OCI-M2 (cell line): ENCODE data around the gene BAG1.

Experiments used
- DNase-seq: peaks from one replicate; lab custom pipeline; 2025; ENCODE audit not compliant: unreplicated experiment; lab: John Stamatoyannopoulos, UW

Gene BAG1

DNA sequence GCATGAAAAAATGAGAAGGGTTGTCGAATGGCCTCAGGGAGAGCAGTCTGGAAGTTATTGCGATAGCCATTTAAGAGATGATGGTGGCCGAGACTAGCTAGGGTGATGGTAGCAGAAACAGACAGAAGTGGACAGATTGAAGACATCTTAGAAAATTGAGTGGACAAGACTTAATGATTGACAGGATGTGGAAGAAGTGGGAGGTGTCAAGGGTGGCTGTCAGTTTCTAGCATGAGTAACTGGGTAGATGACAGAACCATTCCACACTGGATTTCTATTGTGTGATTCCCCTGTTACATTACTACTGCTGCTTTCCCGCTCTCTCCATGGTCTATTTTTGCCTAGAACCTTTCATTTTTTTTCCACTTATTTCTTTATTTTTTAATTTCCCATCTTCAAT lies 13.0 kb upstream of the BAG1 start:
- DNase-seq = no peak

DNA sequence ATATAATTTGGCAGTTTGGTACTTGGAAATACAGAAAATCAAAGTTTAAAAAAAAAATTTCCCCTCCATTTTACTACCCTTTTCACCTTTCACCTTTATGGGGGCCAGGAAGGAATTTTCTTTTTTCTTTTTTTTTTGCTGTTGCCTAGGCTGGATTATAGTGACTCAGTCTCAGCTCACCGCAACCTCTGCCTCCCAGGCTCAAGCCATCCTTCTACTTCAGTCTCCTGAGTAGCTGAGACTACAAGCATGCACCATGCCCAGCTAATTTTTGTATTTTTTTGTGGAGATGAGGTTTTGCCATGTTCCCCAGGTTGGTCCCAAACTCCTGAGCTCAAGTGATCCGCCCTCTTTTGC lies 9.4 kb upstream of the BAG1 start:
- no peak for DNase-seq

DNA sequence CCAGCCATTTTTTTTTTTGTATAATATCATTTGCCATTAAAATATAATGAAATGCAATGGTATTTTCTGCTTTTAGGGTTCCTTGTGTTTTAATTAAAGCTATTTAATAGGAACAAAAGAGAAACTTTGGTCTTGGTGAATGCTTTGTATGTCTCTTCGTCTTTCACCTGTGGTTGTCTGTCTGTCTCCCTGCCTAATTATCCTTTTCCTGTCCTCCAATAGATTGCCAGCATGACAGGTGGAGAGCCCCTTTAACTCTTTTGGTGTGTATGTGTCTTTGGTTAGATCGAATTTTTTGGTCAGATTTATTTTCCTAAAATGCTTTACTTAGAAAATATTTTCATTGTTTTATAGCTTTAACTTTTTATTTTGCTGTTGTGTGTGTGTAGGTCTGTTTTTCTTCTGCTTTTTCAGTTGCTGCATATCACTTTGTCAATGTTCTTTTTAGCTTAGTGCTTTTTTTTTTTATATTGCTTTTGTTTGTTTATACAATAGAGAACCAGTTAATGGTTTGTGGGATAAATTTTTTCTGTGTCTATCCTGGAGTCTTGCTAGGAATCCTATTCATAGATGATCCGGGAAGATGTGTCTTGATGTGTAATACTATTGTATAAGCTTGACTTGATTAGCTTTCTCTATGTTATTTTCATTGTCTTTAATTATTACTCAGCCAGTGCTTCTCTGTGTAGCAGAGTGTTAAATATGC lies 8.9 kb upstream of the BAG1 start:
- DNase-seq = no peak

DNA sequence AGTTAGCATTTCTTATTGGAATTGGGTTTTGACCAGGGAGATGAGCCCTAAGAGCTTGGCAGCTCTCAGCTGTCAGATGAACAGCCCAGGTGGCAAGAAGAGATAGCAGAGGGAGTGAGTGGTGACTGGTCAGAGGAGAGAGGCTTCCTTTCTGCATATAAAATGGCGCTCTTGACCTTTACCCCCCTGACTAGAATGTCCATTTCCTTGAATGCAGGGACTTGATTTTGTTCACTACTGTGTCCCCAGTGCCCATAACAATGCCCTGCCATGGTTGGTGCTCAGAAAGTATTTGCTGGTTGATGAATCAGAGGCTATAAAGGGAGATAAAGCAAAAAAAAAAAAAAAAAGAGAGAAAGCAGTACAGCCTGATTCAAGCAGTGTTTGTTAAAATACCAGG lies 7.6 kb upstream of the BAG1 start:
- no peak for DNase-seq

DNA sequence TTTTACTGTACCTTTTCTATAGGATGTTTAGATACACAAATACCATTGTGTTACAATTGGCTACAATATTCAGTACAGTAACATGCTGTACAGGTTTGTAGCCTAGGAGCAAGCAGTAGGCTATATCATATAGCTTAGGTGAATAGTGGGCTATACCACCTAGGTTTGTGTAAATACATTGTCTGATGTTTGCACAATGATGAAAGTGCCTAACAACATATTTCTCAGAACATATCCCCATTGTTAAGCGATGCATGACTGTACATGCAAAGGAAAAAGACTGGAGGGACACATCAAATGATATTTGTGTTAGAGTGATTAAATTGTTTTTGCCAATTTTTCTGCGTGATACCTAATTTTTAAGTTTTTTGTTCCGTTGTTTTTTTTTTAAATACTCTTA lies 5.6 kb upstream of the BAG1 start:
- DNase-seq = no peak

DNA sequence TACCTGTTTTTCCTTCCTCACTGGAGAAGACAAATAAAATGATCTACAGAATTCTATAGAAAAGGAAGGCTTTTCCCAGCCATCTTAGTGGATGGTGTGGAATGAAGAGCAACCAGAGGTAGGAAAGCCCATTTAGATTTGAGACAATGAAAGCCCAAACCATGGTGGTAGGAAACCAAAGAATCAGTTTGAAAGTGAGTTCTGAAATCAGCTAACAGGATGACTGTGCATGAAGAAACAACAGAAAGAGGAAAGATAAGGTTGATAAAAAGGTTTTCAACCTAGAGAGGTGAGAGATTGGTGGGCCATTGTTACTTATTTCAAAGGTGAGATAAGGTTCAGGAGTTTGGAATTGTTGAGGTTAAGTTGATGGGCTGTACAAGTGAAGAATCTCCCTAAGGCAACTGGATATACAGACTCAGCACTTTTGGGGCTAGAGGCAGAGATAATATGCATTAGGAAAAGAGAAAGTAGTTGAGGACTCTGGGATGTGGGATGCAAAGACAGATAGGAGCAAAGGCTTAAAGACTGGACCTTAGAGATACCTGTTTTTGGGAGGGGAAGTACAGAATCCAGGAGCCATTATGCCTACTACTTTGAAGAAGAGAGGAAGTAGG lies 2.8 kb upstream of the BAG1 start:
- DNase-seq = no peak

DNA sequence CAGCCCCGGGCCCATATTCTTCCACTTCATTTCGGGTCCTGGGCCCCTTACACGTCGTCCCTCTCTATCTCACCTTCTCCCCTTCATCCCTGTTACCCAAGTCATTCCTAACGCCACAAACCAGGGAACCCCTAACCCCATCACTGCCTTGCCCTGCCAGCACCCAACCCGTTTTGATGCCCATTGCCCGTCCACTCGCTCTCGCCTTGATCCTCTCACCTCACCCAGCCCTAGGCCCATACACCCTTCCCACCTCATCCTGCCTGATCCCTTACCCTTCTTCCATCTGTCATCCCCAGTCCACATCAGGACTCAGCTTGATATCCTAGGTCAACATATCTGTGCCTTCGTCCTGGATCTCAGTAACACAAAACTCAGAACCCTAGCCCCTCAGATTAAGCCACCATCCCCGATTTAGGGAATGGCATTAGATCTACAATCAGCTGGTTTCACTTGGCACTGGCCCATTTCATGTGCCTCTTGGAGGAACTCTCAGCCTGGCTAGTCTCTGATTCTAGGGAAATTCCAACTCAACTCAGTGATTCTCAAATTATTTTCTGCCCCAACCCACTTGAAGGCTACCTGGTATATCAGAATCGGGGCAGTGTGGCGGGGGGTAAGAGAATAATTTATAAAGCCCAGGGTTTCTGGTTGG lies 830 bp upstream of the BAG1 start:
- DNase-seq = no peak

DNA sequence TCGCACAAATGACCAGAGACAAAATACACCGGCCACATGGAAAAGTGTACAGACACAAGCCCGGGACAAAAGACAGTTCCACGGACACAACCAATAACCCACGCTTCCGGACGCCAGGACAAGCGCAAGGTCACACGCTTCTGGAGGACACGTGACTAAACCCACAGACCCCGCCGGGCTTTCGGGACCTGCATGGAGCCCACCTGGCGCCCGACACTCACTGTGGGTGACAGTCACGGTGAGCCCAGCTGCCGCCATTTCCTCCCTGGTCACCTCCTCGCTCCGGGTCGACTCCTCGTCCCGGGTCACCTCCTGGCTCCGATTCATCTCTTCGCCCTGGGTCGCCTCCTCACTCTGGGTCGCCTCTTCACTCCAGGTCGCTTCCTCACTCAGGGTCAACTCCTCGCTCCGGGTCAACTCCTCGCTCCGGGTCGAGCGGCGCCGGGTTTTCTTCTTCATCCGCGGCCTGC lies 470 bp downstream of the BAG1 start:
- no peak for DNase-seq

DNA sequence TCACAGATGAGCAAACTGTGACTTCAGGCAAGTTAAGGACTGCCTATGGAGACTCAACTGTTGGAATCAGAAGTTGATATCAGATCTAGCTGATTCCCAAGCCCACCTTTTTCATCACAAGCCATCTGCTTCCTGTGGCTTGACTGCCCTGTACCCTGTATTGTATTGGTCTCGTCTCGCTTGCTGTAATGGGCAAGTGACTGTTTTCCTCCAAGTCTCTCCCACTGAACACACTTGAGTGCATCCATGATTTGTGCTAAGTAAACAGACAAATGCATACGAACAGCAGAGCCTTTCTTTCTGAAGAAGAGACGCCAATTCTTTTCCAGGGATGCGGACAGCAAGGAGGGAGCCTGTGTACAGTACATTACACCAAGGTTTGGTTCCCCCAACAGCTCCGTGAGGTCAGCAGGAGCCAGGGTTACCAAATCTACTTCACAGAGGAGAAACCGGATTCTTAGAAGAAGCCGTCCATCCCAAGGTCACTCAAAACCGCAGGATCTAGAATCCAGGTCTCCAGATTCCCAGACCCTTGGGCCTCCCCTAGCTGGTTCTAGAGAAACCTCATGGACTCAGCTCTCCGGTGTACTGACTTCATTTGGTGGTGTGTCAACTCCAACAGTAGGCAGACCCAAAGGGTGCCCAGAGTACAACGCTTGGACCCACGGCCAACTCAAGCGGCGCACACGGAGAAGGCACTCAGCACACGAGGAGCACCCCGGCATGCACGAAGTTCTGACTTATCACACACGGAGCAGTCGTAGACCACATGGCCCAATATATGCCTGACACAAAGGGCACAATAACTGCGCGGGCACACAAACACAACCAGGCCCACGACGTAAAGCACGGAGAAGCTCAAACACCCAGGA lies 1.1 kb downstream of the BAG1 start:
- no peak for DNase-seq

DNA sequence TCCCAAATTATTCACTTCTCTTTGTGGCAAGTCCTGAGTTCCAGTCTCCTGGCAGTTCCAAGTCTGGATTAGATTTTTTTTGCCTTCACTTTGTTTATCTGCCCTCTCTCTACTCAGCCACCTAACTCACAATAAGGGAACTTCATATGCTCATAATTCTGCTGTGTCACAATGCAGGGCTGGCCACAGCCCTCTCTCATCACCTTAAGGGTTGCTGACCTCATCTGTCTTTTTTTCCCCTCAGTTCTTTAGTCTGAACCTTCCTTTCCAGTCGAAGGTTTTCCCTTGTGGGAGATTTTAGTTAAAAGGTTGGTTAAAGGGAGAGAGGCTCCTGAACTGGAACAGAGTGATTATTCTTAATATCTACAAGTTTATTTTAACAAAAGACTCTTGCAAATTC lies 4.1 kb downstream of the BAG1 start:
- no peak for DNase-seq

DNA sequence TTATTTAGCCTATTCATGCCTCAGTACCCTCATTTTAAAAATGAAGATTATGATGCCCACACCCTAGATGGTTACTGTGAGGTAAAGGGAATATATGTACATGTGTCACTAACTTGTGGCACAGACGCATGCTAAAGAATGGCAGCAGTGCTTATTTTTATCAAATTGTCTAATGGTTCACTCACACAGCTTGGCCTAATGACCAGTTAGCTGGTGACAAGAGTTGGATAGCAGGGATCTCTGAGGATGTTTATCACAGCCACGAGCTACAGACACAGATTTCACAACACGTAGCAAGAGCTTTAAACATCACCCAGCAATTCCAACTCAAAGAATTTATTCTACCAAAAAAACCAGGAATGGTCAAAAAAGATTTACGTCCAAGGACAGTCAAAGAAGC lies 7.2 kb downstream of the BAG1 start:
- DNase-seq = no peak

DNA sequence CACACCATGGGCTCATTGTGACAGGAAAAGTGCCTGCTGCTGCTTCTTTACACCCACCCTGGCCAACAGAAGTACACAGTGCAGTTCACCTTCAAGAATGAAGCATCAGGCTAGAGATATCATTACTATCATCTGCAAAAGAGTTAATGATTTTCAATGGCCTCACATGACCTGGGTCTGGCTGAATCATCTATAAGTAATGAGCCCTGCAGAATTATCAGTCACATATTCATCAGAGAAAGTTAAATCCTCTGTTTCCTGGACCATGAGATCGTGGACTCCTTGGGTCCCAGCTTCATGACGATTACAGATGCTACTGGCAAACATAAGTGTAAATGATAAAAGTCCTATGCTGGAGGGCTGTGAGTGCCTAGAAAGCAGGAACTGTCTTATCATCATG lies 8.3 kb downstream of the BAG1 start:
- DNase-seq = no peak

DNA sequence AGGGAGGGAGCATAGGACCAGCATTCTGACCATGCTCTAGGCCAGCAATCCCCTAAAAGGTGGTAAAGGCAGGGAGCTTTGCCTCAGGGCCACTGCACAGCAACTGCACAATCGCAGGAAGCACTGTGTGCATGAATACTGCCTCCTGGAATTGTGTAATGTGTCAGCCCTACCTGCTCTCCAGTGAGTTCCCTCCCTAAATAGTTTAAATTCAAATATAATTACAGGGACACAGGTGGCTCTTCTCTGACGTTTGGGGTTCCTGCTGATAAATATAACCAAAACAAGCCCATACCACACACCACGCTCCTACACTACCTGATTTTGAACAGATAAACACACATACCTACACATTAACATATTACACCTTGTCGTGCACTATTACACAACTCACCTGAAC lies 9.0 kb downstream of the BAG1 start:
- DNase-seq = no peak

DNA sequence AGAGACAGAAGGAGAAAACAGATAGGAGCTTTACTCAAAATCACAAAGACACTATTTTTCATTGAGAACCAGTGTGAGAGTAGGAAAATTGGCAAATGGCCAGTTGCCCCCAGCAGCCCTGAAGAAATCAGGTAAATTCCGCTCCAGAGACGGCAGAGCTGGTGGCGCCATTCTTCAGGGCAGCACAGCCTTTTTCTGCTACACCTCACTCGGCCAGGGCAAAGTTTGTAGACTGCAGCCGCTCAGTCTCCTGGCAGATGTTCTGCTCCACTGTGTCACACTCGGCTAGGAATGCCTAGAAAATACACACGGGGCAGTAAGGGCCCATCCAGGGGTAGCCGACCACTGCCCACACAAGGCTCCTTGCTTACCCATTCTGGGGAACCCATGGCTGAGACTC lies 9.5 kb downstream of the BAG1 start:
- no peak for DNase-seq

DNA sequence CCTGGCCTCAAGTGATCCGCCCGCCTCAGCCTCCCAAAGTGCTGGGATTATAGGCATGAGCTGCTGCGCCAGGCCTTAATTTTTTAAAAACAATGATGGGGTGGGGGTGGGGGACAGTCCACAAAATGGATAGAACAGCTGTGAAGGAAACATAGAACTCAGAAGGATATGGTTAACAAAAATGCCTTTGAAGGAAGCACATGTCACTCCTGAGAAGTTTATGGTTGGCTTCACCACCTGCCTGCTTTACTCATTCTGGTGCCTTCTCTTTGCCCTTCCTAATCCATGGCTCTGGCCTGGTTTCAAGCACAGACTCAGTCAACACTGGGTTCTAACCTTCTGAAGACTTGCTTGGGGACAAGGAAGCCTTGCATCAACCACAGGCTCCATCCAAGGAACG lies 10.3 kb downstream of the BAG1 start:
- DNase-seq = no peak

DNA sequence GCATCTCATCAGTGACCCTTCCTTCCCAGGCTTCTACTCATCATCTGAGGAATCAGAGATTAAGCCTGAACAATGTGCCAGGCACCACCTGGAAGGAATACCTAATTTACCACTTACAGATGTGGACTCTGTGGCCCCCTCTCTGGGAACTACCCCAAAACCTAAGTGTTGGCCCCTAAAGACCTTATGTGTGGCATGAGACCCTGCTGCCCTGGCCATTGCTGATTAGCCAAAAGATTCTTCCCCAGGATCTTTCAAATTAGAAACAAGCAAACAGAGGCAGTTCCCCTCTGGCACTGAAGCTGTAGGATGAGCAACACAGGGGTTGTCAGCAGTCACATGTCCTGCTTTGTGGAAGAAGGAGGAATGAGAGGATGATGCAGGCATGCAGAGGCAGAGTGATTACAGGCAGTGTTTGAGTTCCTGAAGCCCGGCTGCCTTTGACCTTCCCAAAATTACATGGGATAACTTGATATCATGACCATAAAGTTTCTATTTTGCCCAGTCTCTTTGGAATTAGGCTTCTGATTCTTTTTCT lies 14.0 kb downstream of the BAG1 start:
- DNase-seq = no peak

DNA sequence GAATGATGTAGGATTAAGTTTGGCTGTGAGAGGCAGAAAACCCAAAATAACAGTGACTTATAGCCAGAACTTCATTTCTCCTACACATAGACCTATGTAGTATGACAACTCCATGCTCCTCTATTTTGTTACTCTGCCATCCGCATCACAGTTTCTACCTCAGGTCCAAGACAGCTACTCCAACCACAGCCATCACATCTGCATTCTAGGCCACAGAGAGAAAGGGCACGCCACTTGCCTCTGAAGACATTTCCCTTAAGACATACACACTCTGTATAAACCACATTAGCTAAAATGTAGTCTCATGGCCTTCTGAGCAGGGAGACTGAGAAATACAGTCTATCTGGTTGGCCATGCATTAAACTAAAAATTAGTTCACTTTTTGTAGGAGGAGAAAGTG lies 14.5 kb downstream of the BAG1 start:
- no peak for DNase-seq

DNA sequence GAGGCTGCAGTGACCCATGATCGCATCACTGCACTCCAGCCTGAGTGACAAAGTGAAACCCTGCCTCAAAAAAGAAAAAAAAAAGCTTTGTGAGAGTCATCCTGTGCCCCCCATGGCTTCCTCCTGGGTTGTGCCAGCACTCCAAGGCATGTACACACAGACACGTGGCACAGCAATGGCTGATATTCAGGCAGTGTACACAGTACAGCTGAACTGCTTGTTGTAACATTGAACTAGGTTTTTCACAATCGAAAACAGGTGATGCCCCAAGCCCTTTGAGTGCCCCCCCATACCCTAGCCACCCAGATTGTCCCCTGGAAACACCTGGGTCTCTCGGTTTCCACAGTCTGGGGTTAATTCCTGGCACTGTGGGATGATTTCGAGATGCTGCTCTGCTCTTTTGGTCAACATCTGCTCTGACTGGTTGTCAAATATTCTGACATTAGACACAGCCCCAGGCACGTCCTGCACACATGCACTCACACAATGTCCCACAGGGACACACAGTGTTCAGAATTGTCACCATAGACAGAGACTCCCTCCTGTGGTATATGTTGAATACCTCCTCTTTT lies 15.3 kb downstream of the BAG1 start:
- no peak for DNase-seq

DNA sequence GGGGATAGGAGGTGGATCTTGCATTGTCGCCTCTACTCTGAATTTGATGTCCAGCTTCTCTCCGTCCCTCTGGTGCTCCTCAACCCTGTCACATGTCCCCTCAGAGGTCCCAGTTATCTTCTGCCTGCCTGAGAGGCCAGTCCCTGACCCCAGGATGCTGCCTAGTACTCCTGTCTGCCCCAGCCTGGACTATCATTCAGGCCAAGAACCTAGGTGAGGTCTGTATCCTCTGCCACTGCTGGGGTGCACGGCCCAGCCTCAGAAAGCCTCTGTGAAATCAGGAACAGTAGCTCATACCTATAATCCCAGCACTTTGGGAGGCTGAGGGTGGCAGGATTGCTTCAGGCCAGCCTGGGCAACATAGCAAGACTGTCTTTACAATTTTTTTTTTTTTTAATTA lies 15.9 kb downstream of the BAG1 start:
- no peak for DNase-seq

DNA sequence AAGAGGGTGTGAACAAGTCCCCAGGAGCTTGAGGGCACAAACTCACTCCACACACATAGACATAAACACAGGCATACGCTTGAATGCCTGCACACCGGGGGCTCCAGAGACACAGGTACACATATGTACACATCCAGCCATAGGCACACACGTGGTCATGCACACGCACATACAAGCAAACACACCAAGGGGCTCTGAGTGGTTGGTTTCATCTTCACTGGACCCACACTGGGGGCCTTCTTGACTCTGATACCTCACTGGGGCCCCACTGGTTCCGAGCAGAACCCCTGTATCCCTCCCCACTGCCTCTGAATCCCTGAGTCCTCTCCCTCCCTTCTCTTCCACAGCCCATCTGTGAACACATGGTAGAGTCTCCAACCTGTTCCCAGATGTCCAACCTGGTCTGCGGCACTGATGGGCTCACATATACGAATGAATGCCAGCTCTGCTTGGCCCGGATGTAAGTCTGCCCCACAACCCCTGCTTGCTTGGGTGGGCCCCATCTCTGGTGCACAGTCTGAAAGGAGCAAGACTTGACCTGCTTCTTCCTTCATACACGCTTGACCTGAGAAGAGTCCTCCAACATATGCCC lies 18.1 kb downstream of the BAG1 start:
- no peak for DNase-seq

DNA sequence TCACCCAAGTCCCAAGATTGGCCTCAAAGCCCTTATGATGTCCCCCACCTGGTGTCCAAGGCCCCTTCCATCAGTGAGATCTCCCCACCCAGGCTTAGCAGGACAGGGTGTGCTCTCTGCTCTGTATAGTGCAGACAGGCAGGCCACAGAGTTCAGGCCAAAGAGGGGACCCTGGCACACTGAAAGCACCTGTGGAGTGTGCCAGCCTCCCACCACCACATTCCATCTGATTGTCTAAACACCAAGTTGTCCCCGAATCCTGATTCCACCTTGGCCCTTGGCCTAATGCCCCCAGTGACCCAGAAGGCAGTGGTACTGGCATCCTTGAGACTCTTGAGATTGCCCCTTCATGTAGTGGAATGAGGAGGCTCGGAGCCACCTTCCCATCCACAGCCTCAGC lies 19.2 kb downstream of the BAG1 start:
- no peak for DNase-seq
